OCI-M1 (cell line): ENCODE results near the gene SOX18.

ENCODE experiments used
- DNase-seq: peaks from one replicate; lab custom pipeline; 2025; lab: John Stamatoyannopoulos, UW

Gene SOX18

GRCh38 chr20:64052987-64053840 lies 3.8 kb upstream of the SOX18 start:
- no peak for DNase-seq

- no peak for DNase-seq
Measured at GRCh38 chr20:64052326-64052722, 2.9 kb upstream of the SOX18 start.

GRCh38 chr20:64051561-64052325 lies 2.3 kb upstream of the SOX18 start:
- no peak for DNase-seq

DNA sequence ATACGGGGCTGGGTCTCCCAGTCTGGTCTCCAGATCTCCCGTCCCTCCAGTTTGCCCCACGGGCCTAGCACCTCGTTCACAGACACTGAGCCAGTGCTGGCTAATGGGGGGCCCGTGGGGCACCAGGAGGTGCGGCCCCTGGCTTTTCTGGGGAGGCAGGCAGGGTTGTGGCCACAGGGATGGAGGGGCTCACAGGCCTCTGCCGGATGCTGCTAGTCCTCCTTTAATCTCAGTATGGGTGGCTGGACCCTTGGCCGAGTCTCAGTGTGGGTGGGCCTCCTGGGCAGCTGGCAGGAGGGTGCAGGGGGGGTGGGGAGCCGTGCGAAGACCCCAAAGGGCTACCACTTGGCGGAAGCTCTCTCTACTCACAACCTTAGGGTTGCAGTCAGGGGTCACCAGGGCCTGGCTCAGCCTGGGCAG lies 1.6 kb upstream of the SOX18 start:
- DNase-seq: no peak

GRCh38 chr20:64050261-64051032 lies 1.0 kb upstream of the SOX18 start:
- DNase-seq: peak; percentile 32

GRCh38 chr20:64049878-64050260 lies 430 bp upstream of the SOX18 start:
- no peak for DNase-seq

GRCh38 chr20:64048402-64049044 lies 916 bp downstream of the SOX18 start:
- no peak for DNase-seq

DNA sequence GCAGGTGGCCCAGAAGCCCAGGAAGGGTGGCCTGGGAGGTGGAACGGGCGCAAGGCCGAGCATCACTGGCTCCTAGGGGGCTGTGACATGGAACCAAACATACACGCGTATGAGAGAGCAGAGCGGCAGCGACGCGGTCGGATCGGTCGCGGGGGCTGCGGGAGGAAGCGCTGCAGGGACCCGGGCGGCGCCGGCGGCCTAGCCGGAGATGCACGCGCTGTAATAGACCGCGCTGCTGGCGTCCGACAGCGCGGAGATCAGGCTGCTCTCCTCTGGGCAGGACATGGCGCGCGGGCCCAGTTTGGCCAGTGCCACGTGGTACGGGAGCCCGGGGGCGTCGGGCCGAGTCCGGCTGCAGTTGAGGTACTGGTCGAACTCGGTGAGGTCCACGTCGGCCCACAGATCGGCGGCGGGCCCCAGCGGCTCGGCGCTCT lies 1.5 kb downstream of the SOX18 start:
- DNase-seq: no peak

GRCh38 chr20:64047046-64047389 lies 2.4 kb downstream of the SOX18 start:
- no peak for DNase-seq

- DNase-seq: no peak
Measured at GRCh38 chr20:64045346-64046011, 4.0 kb downstream of the SOX18 start.

DNA sequence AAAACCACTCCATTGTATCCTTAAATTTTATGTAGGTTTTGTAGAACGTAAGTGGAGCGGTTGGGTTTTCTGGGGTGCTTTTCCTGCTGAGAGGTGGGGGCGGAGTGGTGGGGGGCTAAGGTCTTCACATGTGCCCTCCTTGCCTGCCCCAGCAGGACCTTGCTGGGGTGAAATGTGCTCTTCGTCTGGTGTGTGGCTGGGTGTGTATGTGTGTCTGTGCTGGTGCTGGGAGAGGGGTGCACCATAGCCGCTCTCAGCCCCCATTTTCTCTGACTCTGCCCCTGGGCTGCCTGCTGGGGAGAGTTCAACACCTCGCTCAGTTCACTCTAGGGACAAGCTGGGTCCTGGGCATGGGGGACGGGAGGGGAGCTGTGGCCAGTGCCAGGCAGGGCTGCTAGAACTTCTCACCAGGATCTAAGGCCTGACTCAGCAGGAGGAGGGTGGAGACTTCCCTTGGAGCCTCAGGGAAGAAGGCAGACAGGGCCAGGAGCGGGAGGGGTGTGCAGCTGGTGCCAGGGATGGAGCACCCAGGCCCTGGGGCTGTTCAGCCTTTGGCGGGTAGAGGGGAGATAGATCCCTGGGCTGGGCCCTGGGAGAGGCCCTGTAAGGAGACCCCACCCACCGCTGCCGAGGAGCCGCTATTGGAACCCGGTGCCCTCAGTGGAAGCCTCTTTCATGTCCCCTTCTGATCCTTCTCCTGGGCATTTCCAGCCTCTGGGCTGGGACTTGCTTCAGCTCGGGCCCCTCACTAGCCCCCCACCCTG lies 4.8 kb downstream of the SOX18 start:
- DNase-seq: peak; percentile 8

DNA sequence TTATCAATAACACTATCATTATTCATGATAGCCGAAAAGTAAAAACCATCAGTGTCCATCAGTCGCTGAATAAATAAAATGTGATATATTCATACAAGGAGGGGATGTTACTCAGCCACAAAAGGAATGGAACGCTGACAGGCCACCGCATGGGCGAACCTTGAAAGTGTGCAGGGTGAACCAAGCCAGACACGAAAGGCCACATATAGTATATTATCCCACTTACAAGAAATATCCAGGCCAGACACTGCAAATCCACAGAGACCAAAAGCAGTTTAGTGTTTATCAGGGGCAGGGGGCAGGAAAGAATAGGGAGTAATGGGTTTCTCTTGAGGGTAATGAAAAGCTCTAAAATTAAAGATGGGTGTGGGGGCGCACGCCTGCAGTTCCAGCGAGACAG lies 5.7 kb downstream of the SOX18 start:
- no peak for DNase-seq

GRCh38 chr20:64042054-64042781 lies 7.2 kb downstream of the SOX18 start:
- peak; percentile 64 for DNase-seq

GRCh38 chr20:64041781-64042053 lies 7.7 kb downstream of the SOX18 start:
- no peak for DNase-seq

DNA sequence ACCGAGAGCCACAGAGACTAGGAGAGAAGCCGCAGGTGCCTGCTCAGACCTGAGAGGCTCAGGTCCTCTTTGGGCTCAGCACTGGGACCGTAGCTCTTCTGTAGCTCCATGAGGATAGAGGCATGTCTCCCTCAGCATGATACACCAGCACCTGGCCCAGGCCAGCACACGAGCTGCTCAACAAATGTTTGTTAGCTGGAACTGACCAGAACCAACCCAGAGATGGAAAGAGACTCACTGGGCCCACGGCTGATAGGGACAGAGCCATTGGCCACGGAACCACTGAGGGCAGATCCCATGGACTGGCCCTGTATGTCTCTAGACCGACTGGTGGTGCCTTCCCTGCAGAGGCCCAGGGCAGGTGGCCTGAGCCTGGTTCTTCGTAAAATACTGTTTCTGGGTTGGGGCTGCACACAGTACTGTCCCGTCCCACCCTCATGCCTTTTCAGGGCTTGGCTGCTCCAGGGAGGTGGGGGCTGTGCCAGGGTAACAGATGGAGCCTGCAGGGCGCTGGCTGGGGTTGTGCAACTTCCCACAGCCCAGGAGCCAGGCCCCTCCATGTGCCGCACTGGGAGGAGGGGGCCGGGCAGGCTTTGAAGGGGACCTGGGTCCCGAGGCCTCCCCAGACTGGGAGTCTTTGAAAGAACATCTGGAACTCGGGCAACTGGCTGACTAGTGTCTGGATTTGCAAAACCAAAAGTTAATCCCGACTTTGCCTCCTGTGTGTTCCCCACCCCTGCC lies 8.2 kb downstream of the SOX18 start:
- peak; percentile 9 for DNase-seq

GRCh38 chr20:64040231-64041039 lies 9.0 kb downstream of the SOX18 start:
- DNase-seq: no peak

DNA sequence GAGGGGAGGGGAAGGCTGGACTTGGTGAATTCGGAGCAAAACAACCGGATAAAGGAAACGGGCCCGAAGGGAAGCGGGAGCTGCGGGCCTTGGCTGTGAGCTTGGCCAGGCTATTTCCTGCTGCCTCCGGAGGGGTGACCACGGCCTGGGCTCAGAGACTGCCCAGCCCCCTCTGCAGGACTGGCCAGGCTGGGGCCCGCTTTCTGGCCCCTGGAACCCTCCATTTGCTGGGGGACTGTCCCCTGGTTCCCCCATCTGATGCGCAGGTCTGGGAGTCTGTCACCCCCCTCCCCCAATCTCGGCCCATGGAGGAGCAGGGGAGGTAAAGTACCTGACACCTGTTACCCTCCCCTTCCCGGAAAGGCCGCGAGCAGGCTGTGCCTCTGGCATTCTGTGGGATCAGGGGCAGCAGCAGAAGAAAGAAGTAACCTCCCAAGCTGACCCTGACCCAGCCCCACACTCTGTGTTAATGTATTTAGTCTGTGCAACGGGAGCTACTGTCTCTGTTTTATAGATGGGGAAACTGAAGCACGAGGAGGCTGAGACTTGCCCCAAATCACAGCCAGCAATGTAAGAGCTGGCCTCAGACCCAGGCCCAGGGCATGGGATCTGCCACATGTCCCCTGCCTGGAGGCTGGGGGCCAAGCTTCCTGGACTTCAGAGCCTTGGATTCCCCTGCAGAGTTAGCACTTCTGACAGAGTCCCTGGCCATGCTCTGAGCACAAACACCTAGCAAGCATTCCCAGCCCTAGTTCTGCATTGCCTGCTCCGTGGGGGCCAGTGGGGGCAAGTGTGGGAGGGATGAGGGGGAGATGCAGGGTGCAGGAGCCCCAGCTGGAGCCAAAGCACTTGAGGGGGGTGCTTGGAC lies 9.9 kb downstream of the SOX18 start:
- DNase-seq: no peak
